SK-N-SH (cell line): Measurements from ENCODE around the gene B4GALT1. TPM values are rescaled to one million over a fixed set of nuclear protein-coding genes. Genes with fewer than 3 reads are reported as not detected.

ENCODE experiments used
- CTCF ChIA-PET: fragments of 300-600, 350-600 bp; formaldehyde crosslinking; extraction: SDS; loops from one replicate; lab custom pipeline; 2021; lab: Yijun Ruan, JAX
- POLR2A ChIA-PET: fragments of 350-600 bp; sonication (Branson Sonifier 250); formaldehyde crosslinking; extraction: SDS; loops from one replicate; lab custom pipeline; 2020; ENCODE audit warnings: antibody characterized with exemption, inconsistent platforms; lab: Yijun Ruan, JAX
- DNase-seq: peaks from one replicate; pipeline ENCODE4 v3.0.0; 2012
- H2AFZ ChIP-seq: fragments of 200-600 bp; sonication (generic); 2 replicates; pipeline ENCODE4 v1.8.1; 2016; ENCODE audit warnings: antibody characterized with exemption, mild to moderate bottlenecking, low read depth
- H3F3A ChIP-seq: fragments of 200-600 bp; sonication (generic); replicated peaks from 2 replicates; pipeline ENCODE3; 2016; ENCODE audit warnings: antibody characterized with exemption, mild to moderate bottlenecking; ENCODE audit not compliant: insufficient read depth
- H3K27ac ChIP-seq, 2 experiments: fragments of 200-500 bp in 1 of 2; fragments of 200-600 bp in 1 of 2; sonication (Bioruptor generic) in 1 of 2; sonication (generic), shearing (Covaris generic) in 1 of 2; 2 replicates each; pipeline versions ENCODE4 v1.5.1 to v1.6.1; 2014 to 2016; ENCODE audit warnings: low read depth in 2 of 2, inconsistent platforms in 1 of 2, low read length in 1 of 2, mild to moderate bottlenecking in 1 of 2, mixed read lengths in 1 of 2
- H3K27me3 ChIP-seq: fragments of 200-600 bp; sonication (generic), shearing (Covaris generic); 2 replicates; pipeline ENCODE4 v1.6.1; 2016; ENCODE audit warnings: mixed run types; ENCODE audit not compliant: insufficient read depth
- H3K36me3 ChIP-seq, 2 experiments: fragments of 200-500 bp in 1 of 2; fragments of 200-600 bp in 1 of 2; sonication (Bioruptor generic) in 1 of 2; sonication (generic) in 1 of 2; replicated peaks in 1 of 2; 2 replicates each; pipeline versions ENCODE3 to v1.5.1; 2014 to 2016; ENCODE audit warnings: low read length in 1 of 2, mild to moderate bottlenecking in 1 of 2; ENCODE audit not compliant: insufficient read depth in 2 of 2, control insufficient read depth in 1 of 2
- H3K4me1 ChIP-seq, 2 experiments: fragments of 200-500 bp in 1 of 2; fragments of 200-600 bp in 1 of 2; sonication (Bioruptor generic) in 1 of 2; sonication (generic), shearing (Covaris generic) in 1 of 2; 2 replicates each; pipeline versions ENCODE4 v1.5.1 to v1.6.1; 2014 to 2016; ENCODE audit warnings: low read depth in 1 of 2, low read length in 1 of 2, mixed run types in 1 of 2; ENCODE audit not compliant: insufficient read depth in 2 of 2, control insufficient read depth in 1 of 2
- H3K4me2 ChIP-seq: fragments of 200-600 bp; sonication (generic), shearing (Covaris generic); 2 replicates; pipeline ENCODE4 v1.6.1; 2017; ENCODE audit warnings: mixed run types
- H3K4me3 ChIP-seq, 2 experiments: fragments of 200-500 bp in 1 of 2; fragments of 200-600 bp in 1 of 2; sonication (Bioruptor generic) in 1 of 2; sonication (generic), shearing (Covaris generic) in 1 of 2; 2 replicates each; pipeline versions ENCODE4 v1.5.1 to v1.8.1; 2014 to 2016; ENCODE audit warnings: low read depth in 2 of 2, inconsistent platforms in 1 of 2, low read length in 1 of 2, mild to moderate bottlenecking in 1 of 2, mixed read lengths in 1 of 2, moderate library complexity in 1 of 2
- H3K79me2 ChIP-seq: fragments of 200-600 bp; sonication (generic); 2 replicates; pipeline ENCODE4 v1.8.1; 2017; ENCODE audit warnings: mild to moderate bottlenecking; ENCODE audit not compliant: insufficient read depth
- H3K9ac ChIP-seq: fragments of 200-600 bp; sonication (generic); 2 replicates; pipeline ENCODE4 v1.6.1; 2017; ENCODE audit warnings: mixed run types
- H3K9me2 ChIP-seq: fragments of 200-600 bp; sonication (generic); 2 replicates; pipeline ENCODE4 v1.6.1; 2017; ENCODE audit warnings: mixed run types
- H3K9me3 ChIP-seq: fragments of 200-600 bp; sonication (generic); 2 replicates; pipeline ENCODE4 v1.6.1; 2017; ENCODE audit warnings: mixed run types, mild to moderate bottlenecking, moderate library complexity
- H4K20me1 ChIP-seq: fragments of 200-600 bp; sonication (generic); 2 replicates; pipeline ENCODE4 v1.6.1; 2017; ENCODE audit warnings: mild to moderate bottlenecking, mixed run types; ENCODE audit not compliant: insufficient read depth
- FOXJ3 ChIP-seq: sonication (generic); formaldehyde crosslinking; IDR thresholded peaks from 2 replicates; pipeline ENCODE4 v1.5.1; 2020; ENCODE audit warnings: mild to moderate bottlenecking, missing genetic modification reagents
- FOXM1 ChIP-seq: IDR thresholded peaks from 2 replicates; pipeline ENCODE4 v1.4.0; 2012; ENCODE audit warnings: low read depth, mild to moderate bottlenecking
- GATA2 ChIP-seq: sonication (generic); formaldehyde crosslinking; IDR thresholded peaks from 2 replicates; pipeline ENCODE4 v1.5.0; 2020; ENCODE audit warnings: mild to moderate bottlenecking, missing genetic modification reagents
- IRF3 ChIP-seq: fragments of 150-350 bp; IDR thresholded peaks from 2 replicates; pipeline ENCODE4 v1.6.1; 2016; ENCODE audit warnings: mild to moderate bottlenecking, low read depth, low read length
- PBX3 ChIP-seq: IDR thresholded peaks from 2 replicates; pipeline ENCODE4; 2012
- REST ChIP-seq: IDR thresholded peaks from 2 replicates; pipeline ENCODE4 v1.6.1; 2012; ENCODE audit warnings: mild to moderate bottlenecking, low read depth, low read length, moderate library complexity
- SMC3 ChIP-seq: IDR thresholded peaks from 2 replicates; pipeline ENCODE4 v1.6.1; 2012; ENCODE audit warnings: low read depth, low read length, improper control_type of control experiment
- YY1 ChIP-seq: IDR thresholded peaks from 2 replicates; pipeline ENCODE4 v1.4.0; 2012; ENCODE audit warnings: low read depth, mild to moderate bottlenecking
- WGBS: methylation state at CpG from one replicate; pipeline ENCODE4 v1.1.6; 2017; ENCODE audit warnings: low lambda C conversion rate; 5-methylcytosine and 5-hydroxymethylcytosine counted together
- polyA plus RNA-seq, 3 experiments: library from polyadenylated mRNA; depleted of rRNA; stranded (reverse); fragments of >200 nt; gene quantifications; 2 replicates each; pipeline ENCODE4 v1.2.3, GENCODE V29; 2012

B4GALT1 gene
- polyA plus RNA-seq, 1 of the 3 experiments (the other 2 are of a cell fraction) = 36.2 TPM

GRCh38 chr9:33109850-33110595 is 57.1 kb downstream of the B4GALT1 start (continued):
- TF ChIP-seq IRF3 (no peak), SMC3 (no peak)

- Histone ChIP-seq H3F3A (peaks cover 16% of the 10 kb centered on the region), H3K9ac (no peak overlapping the region), H3K9me3 (no peaks in the 10 kb centered on the region), H3K4me3 (no peak overlapping the region), H3K36me3 (peaks cover 6 to 20% of the 10 kb centered on the region in 2 experiments), H2AFZ (no peak overlapping the region), H3K4me2 (no peak overlapping the region), H3K9me2 (no peaks in the 10 kb centered on the region), H3K27ac (no peak overlapping the region)
- ChIA-PET CTCF (interaction anchor here (0.8 to 2.1 kb wide), 2 partner anchors 11 to 117 kb away, joined by 3 to 5 read pairs; no protein-coding TSS in a partner anchor), POLR2A (no interaction called here)
- DNase-seq = no peak
- TF ChIP-seq FOXJ3 (CRISPR knock-in tag) = no peak
- TF ChIP-seq REST = no peak
- no peak for TF ChIP-seq PBX3
- no peak for TF ChIP-seq YY1
- TF ChIP-seq GATA2 = no peak
- TF ChIP-seq FOXM1 = no peak
- TF ChIP-seq, all 33 proteins: peak for 0
- Histone ChIP-seq H3K27me3 (no peaks in the 10 kb centered on the region), H3K4me1 (peaks cover 17 to 25% of the 10 kb centered on the region in 2 experiments; a peak in 3 of 4 replicates), H4K20me1 (no peaks in the 10 kb centered on the region), H3K79me2 (no peaks in the 10 kb centered on the region)
- WGBS = 76% methylated on average over 3 of the region's 3 CpGs
Observed at GRCh38 chr9:33109097-33109496, 58.0 kb downstream of the B4GALT1 start.
